NOMO-1 treated with dmso at 0.1 percent for 144 hours (cell line): ENCODE data around the gene PARP11.

ENCODE experiments used
- DNase-seq: peaks from one replicate; lab custom pipeline; 2025; ENCODE audit not compliant: unreplicated experiment; lab: John Stamatoyannopoulos, UW

PARP11 gene

DNA sequence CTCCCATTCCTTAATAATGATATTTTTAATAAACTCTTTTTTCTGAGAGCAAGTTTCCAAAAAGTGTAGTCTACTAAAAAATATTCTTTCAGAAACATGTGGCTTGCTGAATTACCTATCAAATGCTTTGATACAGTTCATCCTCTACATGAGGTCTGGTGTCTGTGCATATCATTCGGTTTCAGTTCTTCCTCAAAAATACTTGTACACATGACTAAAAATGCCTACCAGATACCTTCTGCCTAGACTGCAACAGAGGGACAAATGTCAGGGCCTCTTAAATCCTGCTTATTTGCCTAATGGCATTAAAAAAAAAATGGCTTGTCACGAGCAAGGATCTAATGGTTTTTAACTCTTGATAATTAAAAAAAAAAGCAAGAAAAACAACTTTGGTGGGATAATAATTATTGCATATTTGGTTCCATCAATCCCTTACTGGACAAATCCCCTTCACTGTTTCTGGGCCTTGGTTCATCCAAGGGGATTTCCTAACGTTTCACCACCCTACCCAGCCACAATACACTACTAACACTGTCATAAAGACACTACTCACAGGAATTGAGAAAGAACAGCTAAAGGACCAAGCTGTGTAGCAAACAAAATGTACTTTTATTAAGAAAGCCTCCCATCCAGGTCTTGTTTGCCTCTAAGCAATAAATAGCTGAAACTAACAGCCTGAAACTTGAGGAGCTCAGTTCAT lies 45.7 kb downstream of the PARP11 start:
- no peak for DNase-seq

DNA sequence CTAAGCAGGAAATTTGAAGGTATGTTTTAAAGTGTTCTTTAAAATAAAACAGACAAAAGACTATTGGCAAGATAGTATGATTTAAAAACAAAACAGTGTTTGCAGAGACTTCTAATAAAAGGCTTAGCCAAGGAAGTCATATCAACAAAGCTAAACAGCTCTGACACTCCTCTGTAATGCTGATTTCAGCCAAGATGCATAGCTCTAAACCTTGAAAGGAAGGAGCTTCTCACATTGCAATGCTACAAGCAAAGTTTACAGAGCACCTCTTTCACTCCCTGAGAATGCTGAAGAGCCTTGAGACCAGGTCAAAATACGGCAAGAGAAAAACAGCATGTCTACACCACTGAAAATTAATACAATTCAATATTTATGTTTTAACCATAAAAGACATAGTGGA lies 51.8 kb downstream of the PARP11 start:
- no peak for DNase-seq

DNA sequence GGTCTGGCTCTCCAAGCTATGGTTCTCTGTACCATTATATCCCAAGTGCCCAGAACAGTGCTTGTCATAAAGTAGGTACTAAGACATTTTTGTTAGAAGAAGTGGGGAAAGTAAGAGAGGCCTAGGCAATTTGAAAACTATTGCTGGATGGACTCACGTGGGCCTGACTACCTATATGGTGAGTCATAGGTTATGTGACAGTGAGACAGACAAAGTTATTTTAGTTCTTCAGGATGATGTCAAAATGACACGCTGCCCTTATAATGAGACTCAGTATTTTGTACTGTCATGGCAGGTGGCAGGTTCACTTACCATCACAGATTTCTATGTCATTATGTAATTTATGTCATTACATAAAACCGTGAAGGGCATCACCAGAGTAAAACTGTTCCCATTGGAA lies 53.1 kb downstream of the PARP11 start:
- DNase-seq, result no peak

DNA sequence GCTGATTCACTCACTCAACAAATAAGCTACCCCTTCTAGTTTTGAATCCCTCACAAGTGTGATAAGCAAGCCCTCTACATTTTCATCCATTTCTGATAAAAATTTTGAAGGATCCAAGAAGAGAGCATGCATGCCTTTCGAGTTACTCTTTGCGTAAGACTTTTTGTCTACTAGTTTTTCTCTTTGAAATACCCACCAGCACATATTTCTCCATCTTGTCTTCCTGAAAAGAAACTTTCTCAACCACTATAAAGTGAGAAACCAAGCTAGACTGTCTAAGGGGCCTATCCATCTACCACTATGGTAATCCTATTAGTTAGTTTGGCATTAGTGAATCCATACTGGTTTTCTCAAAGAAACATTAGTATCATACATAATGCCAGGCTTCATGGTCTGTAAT lies 56.9 kb downstream of the PARP11 start:
- DNase-seq, result no peak

DNA sequence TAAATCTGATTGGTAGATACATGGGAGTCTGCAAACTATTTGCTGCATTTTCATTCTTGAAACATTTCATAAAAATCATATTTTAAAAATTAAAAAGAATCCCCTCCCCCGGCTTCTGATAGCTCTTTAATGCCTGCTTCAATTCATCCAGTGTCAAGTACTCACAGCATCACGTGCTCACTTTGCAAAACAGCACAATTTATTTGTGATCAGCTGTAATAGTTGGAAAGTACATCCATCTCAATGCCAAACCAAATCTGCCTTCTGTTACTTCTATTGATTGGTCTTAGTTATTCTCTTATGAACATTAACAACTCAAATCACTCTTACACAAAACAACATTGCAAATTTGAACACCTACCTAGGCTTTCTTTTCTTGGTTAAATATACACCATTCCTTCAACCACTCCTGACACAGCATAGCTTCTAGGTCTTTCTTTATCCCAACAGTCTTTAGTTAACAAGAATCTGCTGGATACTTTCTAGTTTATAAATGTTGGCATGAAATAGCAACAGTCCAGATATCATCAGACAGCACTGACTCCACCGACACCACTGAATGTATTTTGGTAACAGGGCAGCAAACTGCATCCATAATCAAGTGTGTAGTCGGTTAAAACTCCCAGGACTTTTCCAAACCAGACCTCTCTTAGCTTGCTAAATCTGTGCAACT lies 58.0 kb downstream of the PARP11 start:
- no peak for DNase-seq

DNA sequence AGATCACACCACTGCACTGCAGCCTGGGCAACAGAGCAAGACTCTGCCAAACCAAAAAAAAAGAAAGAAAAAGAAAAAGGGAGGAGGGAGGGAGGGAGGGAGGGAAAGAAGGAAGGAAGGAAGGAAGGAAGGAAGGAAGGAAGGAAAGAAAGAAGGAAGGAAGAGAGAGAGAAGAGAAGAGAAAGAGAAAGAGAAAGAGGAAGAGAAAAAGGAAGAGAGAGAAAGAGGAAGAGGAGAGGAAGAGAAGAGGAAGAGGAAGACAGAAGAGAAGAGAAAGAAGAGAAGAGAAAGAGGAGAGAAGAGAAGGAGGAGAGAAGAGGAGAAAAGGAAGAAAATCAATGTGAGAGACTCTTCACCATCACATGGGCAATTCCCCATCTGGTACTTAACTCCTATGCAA lies 62.7 kb downstream of the PARP11 start:
- DNase-seq, result no peak

DNA sequence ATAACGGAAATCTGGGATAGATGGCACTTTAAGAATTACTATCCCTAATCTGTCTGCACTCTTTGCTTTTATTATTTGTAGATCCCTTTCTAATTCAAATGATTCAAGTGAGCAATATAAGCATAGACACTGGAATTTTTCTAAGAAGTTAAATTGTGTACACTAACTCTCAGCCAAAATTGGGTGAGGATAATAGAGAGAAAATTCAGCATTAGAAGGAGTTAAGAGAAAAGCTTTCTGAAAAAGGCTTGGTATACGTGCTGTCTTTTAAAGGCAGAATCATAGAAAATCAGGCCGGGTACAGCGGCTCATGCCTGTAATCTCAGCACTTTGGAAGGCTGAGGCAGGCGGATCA lies 63.2 kb downstream of the PARP11 start:
- no peak for DNase-seq

DNA sequence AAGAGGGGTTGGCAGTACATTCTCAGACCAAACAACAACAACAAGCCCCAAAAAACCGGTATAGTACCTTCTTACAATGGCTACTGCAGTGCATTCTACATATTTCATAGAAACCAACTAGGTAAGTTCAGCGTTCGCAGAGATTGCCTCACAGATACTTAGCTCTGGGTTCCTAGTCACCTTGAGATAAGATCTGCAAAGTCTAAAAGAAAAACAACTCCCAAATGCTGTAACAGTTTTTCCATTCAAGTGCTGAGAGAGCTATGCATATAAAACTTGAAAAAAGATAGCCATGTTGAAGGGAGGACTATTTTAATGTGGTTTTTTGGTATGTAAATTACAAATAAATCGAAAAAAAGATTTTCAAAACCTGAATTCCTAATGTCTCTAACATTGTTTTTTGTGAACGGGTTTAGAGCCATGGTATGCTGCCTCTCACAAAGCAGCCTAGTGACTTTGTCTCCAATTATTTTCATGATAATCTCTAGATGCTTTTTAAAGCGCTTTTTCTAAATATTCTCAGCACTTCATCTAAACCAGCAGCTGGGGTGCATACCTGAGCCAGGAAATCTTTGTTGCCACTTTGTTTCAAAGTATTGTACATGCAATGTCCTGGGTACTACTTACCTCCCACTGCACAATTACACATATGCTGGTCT lies 63.7 kb downstream of the PARP11 start:
- no peak for DNase-seq

DNA sequence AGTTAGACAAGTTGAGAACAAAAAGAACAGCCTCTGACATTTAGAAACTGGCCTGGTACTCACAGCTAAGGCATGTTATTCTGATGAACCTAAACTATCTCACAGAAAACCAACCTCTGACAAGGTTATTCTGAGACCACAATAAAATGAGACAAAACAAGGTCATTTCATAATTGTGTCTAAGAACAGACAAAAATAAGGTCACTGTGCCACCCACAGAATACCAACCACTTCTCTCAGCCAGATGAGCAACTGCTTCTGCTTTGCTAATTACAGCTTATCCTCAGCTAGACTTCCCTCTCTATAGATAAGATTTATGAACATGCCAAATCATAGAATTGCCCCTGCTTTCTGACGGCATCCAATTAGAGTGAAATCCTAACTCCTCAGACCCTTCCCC lies 68.1 kb downstream of the PARP11 start:
- DNase-seq, result no peak

DNA sequence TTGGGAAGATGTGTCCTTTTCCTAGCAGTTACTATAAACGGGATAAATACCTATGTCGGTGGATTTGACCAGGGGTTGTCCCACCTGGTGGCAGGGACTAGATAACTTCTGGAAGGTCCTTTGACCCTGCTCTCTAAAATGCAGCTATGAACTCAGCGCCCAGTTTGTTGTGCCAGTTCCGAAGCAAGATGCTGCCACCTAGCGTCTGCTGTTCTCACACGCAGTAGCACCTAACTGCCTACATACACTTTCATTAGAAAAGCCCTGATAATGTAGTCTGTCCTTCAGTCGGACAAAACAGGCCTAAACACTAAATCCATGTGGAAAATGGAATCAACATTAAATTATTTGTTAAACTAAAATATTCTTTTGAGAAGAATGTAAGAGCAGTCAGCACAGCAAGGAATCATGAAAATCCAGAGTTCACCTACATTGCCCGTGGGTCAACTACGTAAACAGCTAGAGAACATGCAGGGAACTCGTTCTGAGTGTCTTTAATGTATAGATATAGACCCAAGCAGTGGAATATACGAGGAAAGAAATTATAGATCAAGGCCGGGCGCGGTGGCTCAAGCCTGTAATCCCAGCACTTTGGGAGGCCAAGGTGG lies 69.2 kb downstream of the PARP11 start:
- DNase-seq, result peak; percentile 36

DNA sequence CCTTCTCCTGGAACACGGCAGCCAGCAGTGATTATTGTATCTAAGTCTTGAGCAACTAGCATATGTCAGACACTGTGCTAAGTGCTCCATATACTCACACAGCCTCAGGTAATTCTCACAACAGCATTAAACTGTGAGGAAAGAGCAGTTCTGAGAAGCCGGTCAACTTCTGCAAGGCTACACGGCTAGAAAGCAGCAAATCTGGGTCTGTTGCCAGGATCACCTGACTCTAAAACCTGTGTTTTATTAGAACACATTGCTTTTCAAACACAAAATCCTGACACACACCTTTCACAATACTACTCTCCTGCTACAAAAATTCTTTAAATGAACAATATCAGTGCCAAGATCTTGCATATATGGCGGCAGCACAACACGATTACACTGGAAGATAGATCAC lies 70.5 kb downstream of the PARP11 start:
- no peak for DNase-seq

DNA sequence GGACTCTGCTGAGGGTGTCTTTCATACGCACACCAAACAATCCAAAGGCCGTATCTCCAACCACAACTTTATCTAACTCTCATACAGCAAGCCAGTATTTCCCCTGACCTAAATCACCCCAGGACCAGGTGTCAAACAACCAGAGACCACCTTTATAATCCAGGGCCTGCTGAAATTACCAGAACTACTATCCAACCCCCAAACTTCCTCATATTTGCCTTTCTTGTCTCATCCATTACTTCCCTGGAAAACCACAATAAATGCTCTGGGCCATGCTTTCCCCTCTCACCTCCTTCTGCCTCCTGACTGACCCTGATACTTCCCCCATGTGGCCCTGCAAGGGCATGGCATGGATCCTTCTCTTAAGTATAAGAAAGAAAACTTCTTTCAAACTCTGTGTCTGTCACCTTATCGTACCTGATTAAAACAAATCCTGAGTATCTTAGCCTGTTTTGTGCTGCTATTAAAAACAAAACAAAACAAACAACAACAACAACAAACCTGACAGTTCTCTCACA lies 75.6 kb downstream of the PARP11 start:
- DNase-seq, result no peak

DNA sequence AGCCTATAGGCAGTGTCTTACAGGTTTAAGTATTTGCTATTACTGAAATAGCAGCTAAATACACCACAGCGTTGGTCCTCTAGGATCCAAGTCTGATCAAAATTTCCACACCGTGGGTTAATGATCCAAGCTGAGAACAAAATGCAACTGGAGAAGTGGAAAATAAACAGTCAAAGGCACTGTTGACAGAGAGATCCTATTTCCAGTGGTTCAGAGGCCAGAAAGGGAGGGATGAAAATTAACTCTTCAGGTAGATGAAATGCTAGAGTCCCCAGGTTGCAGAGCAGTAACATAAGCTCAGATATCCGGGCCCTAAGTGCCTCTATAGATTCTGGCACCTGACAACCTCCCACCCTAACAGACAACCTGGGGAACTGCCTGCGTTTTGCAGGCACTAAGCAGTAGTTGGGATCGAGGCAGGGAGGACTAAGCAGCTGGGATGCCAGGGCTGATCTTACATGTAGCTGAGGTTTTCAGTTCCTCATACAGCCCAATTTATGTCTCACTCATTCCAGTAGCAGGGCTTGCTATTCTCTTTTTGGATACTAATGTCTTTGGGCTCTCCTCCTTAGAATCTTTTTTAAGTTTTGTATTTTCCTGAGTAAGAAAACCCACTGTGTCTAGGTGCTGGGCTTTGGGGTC lies 77.6 kb downstream of the PARP11 start:
- no peak for DNase-seq

DNA sequence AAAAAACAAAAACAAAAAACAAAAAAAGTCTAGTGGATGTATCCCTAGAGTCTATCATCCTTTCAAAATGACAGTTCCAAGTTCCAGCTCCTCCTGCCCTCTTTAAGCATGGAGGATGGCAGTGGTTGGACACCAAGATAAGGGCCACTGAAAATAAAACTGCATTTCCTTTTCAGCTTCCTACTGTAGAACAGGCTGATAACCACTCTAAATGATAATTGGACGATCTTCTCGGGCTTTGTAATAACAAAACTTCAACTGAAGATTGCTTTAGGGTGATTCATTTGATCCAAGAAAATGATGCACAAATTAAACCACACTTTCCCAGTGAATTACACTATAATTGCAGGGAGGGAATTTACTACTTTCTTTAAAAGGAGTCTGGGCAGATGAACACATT lies 78.1 kb downstream of the PARP11 start:
- DNase-seq, result no peak

DNA sequence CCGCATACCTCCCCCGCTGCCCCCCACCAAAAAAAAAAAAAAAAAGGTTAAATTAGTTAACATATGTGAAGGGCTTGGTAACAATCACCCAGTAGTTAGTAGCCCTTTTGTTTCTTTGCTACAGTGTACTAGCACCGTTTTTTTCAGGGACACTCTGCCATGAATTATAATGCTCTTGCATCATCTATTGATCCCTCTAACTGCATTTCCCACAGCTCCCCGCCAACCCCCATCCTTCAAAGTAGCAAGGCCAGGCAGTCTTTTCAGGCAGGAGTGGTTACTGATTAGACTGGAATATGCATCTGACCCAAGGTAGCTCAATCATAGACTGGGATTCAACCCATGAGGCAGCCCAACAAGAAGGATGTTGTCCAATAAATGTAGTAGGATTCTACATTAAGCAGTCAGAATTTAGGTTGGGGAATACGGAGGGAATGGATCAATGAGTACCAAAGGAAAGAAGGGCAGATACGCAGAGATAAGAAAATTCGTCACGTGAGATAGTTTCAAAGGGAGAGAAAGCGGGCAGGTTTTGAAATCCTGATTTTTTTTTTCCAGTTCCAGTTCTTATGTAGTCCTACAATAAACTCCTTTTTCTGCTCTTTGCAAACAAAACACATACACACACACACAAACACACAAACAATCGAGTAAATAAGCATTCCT lies 80.4 kb downstream of the PARP11 start:
- DNase-seq, result no peak

DNA sequence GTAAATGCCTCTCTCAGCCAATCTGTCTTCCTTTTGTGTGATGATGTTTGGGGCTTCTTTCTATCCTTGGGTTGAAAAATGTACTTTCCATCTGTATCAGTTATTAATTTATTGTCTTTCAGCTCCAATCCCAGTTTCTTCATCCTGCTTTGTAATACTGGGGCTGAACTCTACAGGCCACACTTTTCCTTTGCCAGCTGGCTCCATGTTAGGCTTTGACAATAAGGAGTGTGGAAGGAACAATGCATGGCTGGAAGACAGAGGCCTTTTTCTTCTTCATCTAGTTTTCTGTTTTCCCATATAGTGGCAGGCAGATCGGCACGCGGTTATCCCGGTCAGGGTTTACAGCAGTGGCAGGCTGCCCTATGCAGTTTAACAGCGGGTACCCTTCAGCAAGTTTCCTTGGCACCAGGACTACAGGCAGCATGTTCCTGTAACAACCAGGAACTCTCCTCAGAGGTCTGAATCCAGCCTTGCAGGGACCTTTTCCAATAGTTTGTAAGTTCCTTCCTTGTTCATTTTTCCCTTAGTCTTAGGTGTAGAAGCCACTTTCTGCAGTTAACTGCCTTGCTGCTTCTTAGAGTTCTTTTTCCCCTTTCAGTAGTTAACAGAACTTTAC lies 81.8 kb downstream of the PARP11 start:
- no peak for DNase-seq

DNA sequence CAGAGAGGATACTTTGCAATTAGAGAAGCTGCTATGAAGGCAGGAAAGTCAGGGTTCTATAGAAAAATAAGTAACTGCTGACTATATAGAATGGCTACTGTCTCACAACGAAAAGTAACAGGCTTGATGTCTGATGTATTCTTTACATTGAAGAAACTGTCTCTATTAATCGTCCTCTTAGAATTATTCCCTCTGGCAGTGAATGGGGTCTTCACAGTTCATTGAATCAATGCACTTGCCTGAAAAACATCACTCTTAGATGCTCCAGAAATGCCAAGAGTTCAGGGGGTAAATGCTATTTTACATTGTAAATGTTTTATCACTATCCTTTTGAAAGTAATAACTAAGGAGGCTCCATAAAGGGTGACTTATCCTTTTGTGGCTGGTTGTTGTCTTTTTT lies 82.6 kb downstream of the PARP11 start:
- DNase-seq, result no peak

DNA sequence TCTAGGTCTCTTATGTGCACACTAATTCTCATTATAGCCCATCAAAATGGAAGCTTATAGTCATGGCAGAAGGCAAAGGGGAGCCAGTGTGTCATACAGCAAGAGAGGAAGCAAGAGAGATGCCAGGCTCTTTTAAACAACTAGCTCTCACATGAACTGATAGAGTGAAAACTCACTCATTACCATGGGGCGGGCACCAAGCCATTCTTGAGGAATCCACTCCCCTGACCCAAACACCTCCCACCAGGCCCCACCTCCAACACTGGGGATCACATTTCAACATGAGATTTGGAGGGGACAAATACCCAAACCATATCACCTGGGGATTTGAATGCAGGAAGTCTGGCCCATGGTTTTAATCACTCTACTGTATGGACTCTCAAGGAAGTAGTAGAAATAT lies 83.4 kb downstream of the PARP11 start:
- DNase-seq, result no peak

DNA sequence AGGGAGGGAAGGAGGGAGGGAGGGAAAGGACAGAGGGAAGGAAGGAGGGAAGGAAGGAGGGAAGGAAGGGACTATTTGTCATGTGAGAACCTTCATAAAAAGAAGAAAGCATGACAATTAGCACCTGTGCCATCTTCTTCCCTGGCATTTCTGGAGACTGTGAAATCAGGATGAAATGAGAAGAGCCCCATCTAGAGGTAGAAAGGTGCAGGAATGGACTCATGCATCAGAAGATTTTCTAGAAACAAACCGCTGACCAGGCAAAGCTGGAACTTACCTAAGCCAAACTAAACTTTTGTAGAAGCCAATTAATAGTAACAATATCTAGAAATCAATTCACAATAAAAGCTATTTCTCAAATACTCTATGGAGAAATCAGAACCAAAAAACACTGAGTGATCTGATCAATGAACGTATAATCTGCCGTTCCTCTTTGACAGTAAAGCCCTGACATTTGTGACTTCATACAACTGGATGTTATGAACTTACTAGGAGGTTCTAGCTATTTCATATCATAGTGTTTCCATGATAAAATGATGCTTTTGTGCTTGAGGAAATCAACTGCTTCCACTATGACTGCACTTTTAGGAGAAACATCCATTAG lies 95.9 kb downstream of the PARP11 start:
- no peak for DNase-seq

DNA sequence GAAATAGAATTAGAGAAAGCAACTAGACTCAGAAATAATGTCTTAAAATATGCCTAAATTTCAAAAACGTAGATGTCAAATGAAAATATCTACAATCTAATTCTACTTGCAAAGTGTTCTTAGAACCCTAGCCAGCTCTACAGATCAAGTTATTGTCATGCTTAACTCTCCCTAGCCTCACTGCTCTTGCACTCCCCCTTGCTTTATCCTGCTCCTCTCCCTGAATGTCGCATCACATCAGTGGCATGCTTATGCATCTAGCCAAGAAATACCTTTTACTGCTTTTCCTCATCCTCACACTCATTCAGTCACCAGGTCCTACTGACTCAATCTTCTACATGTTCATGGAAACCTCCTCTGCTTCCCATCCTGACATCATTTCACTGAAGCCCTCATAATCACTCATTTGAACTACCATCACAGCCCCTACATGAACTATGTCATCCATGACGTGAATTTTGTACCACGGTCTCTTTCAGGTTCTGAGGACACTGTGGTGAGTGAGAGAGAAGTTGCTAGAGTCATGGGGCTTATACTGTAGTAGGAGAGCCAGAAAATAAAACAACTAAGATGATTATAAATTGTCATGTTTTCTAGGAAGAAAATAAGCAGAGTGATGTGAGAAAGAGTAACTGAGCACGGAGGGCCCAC lies 97.7 kb downstream of the PARP11 start:
- no peak for DNase-seq
